CD4-positive, alpha-beta T cell treated with Interleukin-6 at 100 ng/mL for 8 hours (primary cell): ENCODE results near the gene FAM193A.
"Not testable (repeated sequence)": the region's sequence is repeated elsewhere in the genome, so short reads cannot be mapped to it uniquely, and the experiment has no call there.

Source experiments
- DNase-seq: peaks from one replicate; pipeline ENCODE4 v3.0.0-alpha.2; 2020; ENCODE audit warnings: mixed read lengths, low spot score

The FAM193A gene

GRCh38 chr4:2578106-2578505, 41.7 kb downstream of the FAM193A start:
- DNase-seq = no peak

GRCh38 chr4:2579910-2580309, 43.5 kb downstream of the FAM193A start:
- no peak for DNase-seq

- no peak for DNase-seq
Observed at GRCh38 chr4:2583092-2583491, 46.6 kb downstream of the FAM193A start.

GRCh38 chr4:2583517-2583916, 47.1 kb downstream of the FAM193A start:
- DNase-seq = no peak

- DNase-seq = no peak
Observed at GRCh38 chr4:2586502-2586901, 50.1 kb downstream of the FAM193A start.

GRCh38 chr4:2587213-2587823, 50.9 kb downstream of the FAM193A start:
- DNase-seq = no peak

- DNase-seq = no peak
Observed at GRCh38 chr4:2588259-2588658, 51.8 kb downstream of the FAM193A start.

GRCh38 chr4:2591189-2591588, 54.7 kb downstream of the FAM193A start:
- no peak for DNase-seq

- DNase-seq = not testable (repeated sequence)
Observed at GRCh38 chr4:2592014-2592413, 55.6 kb downstream of the FAM193A start.

GRCh38 chr4:2592572-2592971, 56.1 kb downstream of the FAM193A start:
- DNase-seq = no peak

- no peak for DNase-seq
Observed at GRCh38 chr4:2593003-2593402, 56.6 kb downstream of the FAM193A start.

GRCh38 chr4:2595436-2595835, 59.0 kb downstream of the FAM193A start:
- no peak for DNase-seq

- no peak for DNase-seq
Observed at GRCh38 chr4:2595952-2596552, 59.6 kb downstream of the FAM193A start.

GRCh38 chr4:2596611-2597010, 60.2 kb downstream of the FAM193A start:
- no peak for DNase-seq

GRCh38 chr4:2598511-2599303, 62.3 kb downstream of the FAM193A start:
- DNase-seq = no peak

GRCh38 chr4:2599304-2599654, 62.8 kb downstream of the FAM193A start:
- no peak for DNase-seq

- DNase-seq = no peak
Observed at GRCh38 chr4:2600878-2601277, 64.4 kb downstream of the FAM193A start.

- DNase-seq = no peak
Observed at GRCh38 chr4:2604614-2605013, 68.2 kb downstream of the FAM193A start.

GRCh38 chr4:2606960-2607506, 70.6 kb downstream of the FAM193A start:
- no peak for DNase-seq

GRCh38 chr4:2607822-2608221, 71.4 kb downstream of the FAM193A start:
- DNase-seq = no peak

- no peak for DNase-seq
Observed at GRCh38 chr4:2608291-2608690, 71.8 kb downstream of the FAM193A start.

- no peak for DNase-seq
Observed at GRCh38 chr4:2615821-2616220, 79.4 kb downstream of the FAM193A start.

- no peak for DNase-seq
Observed at GRCh38 chr4:2617955-2618354, 81.5 kb downstream of the FAM193A start.
